Mesothelial cell of epicardium (in vitro differentiated cells): ENCODE results near the gene SMAD1. TPM values are rescaled to one million over a fixed set of nuclear protein-coding genes. Genes with fewer than 3 reads are reported as not detected.
"Not testable (repeated sequence)": the region's sequence is repeated elsewhere in the genome, so short reads cannot be mapped to it uniquely, and the experiment has no call there.

Experiments used
- DNase-seq, 2 experiments: peaks; one replicate each; pipeline ENCODE4 v3.0.0; 2021; ENCODE audit warnings: low spot score in 2 of 2; ENCODE audit not compliant: unreplicated experiment in 2 of 2
- H3K27ac Mint-ChIP-seq: 2 replicates; pipeline ENCODE4 v1.8.0; 2021; ENCODE audit warnings: mixed read lengths
- H3K27me3 Mint-ChIP-seq: 2 replicates; pipeline ENCODE4 v1.8.0; 2021; ENCODE audit warnings: low read depth, mixed read lengths
- H3K36me3 Mint-ChIP-seq: 2 replicates; pipeline ENCODE4 v1.8.0; 2021; ENCODE audit warnings: mixed read lengths
- H3K4me1 Mint-ChIP-seq: 2 replicates; pipeline ENCODE4 v1.8.0; 2021; ENCODE audit warnings: mixed read lengths
- H3K4me3 Mint-ChIP-seq: 2 replicates; pipeline ENCODE4 v1.8.0; 2021; ENCODE audit warnings: mild to moderate bottlenecking, moderate library complexity, mixed read lengths
- H3K9me3 Mint-ChIP-seq: 2 replicates; pipeline ENCODE4 v1.8.0; 2021; ENCODE audit warnings: mixed read lengths
- total RNA-seq: library from RNA; stranded (reverse); gene quantifications from 3 replicates; pipeline ENCODE4 v1.2.1, GENCODE V29; 2021
- TF ChIP-seq, protein P1 (sequence below): fragments of 200-600 bp; sonication (generic); IDR thresholded peaks from one replicate; pipeline ENCODE4 v1.5.0; 2021; ENCODE audit warnings: antibody characterized with exemption; ENCODE audit not compliant: unreplicated experiment

The SMAD1 gene
- total RNA-seq, 1 donor from 2014 or later: 40.5 TPM

DNA sequence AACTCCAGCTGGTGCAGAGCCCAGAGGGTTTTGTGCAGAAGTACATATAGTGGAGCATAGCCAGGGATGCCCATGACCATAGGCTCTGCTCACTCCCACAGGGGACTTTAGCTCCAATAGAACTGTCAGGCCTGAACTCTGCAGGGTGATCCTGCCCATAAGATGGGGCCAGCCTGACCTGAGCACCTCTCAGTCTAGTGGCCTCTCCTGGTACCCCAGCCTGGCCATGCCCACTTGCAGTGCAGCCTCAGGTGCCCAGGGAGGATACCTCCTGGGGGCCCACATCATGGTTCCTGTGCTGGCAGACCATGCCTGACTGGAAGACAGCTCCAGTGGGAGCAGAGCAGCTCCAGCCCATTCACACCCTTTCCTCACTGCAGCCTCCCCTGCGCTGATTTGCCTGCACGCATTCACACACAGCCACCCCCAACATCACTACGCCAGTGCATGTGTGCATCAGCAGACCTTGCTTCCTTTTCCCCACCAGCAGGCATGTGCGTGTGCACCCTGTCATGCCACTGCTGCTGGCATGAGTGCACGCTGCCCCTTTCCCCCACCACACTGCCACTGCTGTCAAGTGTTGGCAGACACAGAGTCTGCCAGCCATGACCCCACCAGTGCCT is 84.5 kb downstream of the SMAD1 start:
- TF ChIP-seq, protein P1, sequence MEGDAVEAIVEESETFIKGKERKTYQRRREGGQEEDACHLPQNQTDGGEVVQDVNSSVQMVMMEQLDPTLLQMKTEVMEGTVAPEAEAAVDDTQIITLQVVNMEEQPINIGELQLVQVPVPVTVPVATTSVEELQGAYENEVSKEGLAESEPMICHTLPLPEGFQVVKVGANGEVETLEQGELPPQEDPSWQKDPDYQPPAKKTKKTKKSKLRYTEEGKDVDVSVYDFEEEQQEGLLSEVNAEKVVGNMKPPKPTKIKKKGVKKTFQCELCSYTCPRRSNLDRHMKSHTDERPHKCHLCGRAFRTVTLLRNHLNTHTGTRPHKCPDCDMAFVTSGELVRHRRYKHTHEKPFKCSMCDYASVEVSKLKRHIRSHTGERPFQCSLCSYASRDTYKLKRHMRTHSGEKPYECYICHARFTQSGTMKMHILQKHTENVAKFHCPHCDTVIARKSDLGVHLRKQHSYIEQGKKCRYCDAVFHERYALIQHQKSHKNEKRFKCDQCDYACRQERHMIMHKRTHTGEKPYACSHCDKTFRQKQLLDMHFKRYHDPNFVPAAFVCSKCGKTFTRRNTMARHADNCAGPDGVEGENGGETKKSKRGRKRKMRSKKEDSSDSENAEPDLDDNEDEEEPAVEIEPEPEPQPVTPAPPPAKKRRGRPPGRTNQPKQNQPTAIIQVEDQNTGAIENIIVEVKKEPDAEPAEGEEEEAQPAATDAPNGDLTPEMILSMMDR: no peak

DNA sequence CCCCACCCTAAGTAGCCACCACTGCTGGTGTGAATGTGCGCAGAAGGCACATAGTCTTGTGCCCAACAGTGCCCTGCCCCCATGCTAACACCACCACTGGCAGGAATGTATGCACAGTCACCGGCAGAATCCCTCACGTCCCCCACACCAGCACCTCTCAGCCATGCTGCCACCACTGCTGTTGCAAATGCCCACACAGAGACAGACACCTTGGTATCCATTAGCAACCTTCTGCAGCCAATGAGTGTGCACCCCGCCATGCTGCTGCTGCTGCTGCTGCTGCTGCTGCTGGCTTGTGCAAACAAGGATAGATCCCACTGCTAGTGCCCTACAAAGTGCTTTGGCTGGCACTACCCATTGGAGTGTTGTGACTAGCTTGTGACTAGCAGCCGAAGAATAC is 85.1 kb downstream of the SMAD1 start:
- H3K27ac Mint-ChIP-seq: no peak overlapping the region
- TF ChIP-seq, protein P1: no peak
- H3K4me1 Mint-ChIP-seq: no peaks in the 10 kb centered on the region
- H3K9me3 Mint-ChIP-seq: peaks cover 83% of the 10 kb centered on the region
- no peaks in the 10 kb centered on the region for H3K27me3 Mint-ChIP-seq
- DNase-seq: no peak
- H3K36me3 Mint-ChIP-seq: peaks cover 27% of the 10 kb centered on the region
- H3K4me3 Mint-ChIP-seq: no peak overlapping the region

More for the DNA sequence above, 84.5 kb downstream of the SMAD1 start:
- Mint-ChIP-seq H3K9me3 (peaks cover 80% of the 10 kb centered on the region), H3K36me3 (peaks cover 29% of the 10 kb centered on the region), H3K27me3 (no peaks in the 10 kb centered on the region), H3K4me1 (no peaks in the 10 kb centered on the region), H3K4me3 (no peak overlapping the region), H3K27ac (no peak overlapping the region)
- DNase-seq: no peak

DNA sequence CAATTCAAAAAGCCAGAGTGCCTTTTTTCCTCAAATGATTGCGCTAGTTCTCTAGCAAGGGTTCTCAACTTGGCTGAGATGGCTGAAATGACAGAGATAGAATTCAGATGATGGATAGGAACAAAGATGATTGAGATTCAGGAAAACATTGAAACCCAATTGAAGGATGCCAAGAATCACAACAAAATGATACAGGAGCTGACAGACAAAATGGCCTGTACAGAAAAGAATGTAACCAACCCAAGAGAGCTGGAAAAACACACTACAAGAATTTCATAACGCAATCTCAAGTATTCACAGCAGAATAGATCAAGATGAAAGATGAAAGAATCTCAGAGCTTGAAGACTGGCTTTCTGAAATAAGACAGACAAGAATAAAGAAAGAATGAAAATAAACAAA is 85.9 kb downstream of the SMAD1 start:
- H3K9me3 Mint-ChIP-seq: peaks cover 87% of the 10 kb centered on the region
- no peaks in the 10 kb centered on the region for H3K27me3 Mint-ChIP-seq
- H3K4me3 Mint-ChIP-seq: no peak overlapping the region
- no peaks in the 10 kb centered on the region for H3K4me1 Mint-ChIP-seq
- no peak for DNase-seq
- TF ChIP-seq, protein P1: no peak
- no peak overlapping the region for H3K27ac Mint-ChIP-seq
- H3K36me3 Mint-ChIP-seq: peaks cover 24% of the 10 kb centered on the region

DNA sequence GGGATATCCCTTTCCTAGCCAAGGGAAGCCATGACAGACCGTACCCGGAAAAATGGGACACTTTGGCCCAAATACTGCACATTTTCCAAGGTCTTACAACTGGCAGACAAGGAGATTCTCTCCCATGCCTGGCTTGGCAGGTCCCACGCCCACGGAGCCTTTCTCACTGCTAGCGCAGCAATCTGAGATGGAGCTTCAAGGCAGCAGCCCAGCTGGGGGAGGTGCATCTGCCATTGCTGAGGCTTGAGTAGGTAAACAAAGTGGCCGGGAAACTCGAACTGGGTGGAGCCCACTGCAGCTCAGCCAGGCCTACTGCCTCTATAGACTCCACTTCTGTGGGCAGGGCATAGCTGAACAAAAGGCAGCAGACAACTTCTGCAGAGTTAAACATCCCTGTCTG is 92.9 kb downstream of the SMAD1 start:
- H3K27me3 Mint-ChIP-seq, DNase-seq, H3K36me3 Mint-ChIP-seq, H3K4me3 Mint-ChIP-seq, H3K4me1 Mint-ChIP-seq, H3K27ac Mint-ChIP-seq: not testable (repeated sequence)
- H3K9me3 Mint-ChIP-seq: peaks cover 51% of the 10 kb centered on the region

DNA sequence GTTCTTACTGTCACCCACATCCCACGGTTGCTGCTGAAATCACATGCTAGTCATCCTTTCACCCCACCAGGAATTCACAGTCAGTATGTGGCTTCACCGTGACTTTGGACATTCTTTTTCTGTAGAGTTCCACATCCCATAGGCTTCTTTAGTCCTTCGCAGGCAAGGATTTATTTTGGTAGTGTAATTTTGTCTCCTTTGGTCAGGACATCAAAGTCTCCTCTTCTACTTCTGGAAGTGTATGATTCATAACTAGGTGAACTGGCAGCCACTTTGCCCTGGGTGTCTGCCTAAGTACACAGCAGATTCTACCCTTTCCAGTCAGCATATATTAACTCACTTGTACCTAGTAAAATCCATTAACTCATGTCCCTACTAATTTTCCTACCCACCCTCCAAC is 99.3 kb downstream of the SMAD1 start:
- H3K36me3 Mint-ChIP-seq: no peaks in the 10 kb centered on the region
- H3K27me3 Mint-ChIP-seq: peaks cover 7% of the 10 kb centered on the region
- H3K9me3 Mint-ChIP-seq: peaks cover 20% of the 10 kb centered on the region
- no peak for DNase-seq
- TF ChIP-seq, protein P1: no peak
- no peaks in the 10 kb centered on the region for H3K4me1 Mint-ChIP-seq
- no peak overlapping the region for H3K4me3 Mint-ChIP-seq
- H3K27ac Mint-ChIP-seq: no peak overlapping the region

DNA sequence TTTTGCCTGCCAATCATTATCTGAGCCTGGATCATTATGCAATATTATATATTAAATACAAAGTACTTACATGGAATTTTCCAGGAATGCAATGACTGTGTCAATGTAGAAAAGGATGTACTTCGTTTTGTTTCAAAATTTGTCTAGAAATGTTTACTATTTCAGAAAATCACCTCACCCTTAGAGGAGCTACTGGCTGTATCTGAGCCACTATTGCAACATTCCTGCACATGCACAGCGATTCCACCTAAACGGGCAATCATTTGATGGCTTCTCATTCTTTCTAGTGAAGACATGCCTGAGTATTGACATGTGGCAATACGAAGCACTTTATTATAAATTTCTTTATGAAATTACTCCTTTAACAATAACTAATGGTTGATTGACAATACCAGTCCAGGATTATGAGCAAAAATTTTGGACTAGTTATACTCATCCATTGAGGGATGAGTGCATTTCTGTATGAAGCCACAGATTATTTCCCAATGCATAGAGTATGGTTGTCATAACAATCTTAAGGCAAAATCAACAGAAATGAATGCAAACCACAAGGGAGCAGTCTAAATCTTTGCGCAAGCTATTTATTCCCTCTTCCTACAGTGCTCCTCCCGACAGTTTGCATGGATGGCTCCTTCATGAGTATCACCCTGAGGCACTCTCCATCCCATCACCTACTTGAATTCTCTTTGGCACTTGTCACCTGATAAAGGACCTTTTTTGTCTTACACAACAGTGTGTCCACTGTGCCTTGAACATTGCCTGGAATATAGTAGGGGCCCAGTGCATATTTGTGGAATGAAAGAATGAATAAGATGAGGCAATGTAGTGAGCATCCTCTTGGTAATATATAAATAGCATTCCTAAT is 101.8 kb downstream of the SMAD1 start:
- Mint-ChIP-seq H3K4me1 (no peaks in the 10 kb centered on the region), H3K4me3 (no peak overlapping the region), H3K9me3 (peaks cover 12% of the 10 kb centered on the region), H3K36me3 (no peaks in the 10 kb centered on the region), H3K27ac (no peak overlapping the region), H3K27me3 (peaks cover 7% of the 10 kb centered on the region)
- TF ChIP-seq, protein P1: no peak
- no peak for DNase-seq
